Effector memory CD4-positive, alpha-beta T cell (primary cell): ENCODE measurements around the gene PPP2R2B.
"Not testable (repeated sequence)": the region's sequence is repeated elsewhere in the genome, so short reads cannot be mapped to it uniquely, and the experiment has no call there.

Source experiments
- DNase-seq, 3 donors: peaks; one replicate each; pipeline ENCODE4 v3.0.0-alpha.2; 2020
- H3K27ac ChIP-seq: 2 replicates; pipeline ENCODE4 v1.7.0; 2013; ENCODE audit warnings: mild to moderate bottlenecking, low read length, moderate library complexity; ENCODE audit not compliant: insufficient read depth, poor library complexity, severe bottlenecking
- H3K27me3 ChIP-seq: replicated peaks from 2 replicates; pipeline ENCODE4 v1.7.0; 2013; ENCODE audit warnings: mild to moderate bottlenecking, low read length; ENCODE audit not compliant: insufficient read depth, control insufficient read depth, poor library complexity, severe bottlenecking
- H3K36me3 ChIP-seq: 2 replicates; pipeline ENCODE4 v1.7.0; 2013; ENCODE audit warnings: mild to moderate bottlenecking, low read length, moderate library complexity; ENCODE audit not compliant: control insufficient read depth, insufficient read depth
- H3K4me1 ChIP-seq: 2 replicates; pipeline ENCODE4 v1.7.0; 2013; ENCODE audit warnings: low read length, mild to moderate bottlenecking; ENCODE audit not compliant: control insufficient read depth, insufficient read depth, poor library complexity, severe bottlenecking
- H3K4me3 ChIP-seq: 2 replicates; pipeline ENCODE4 v1.7.0; 2013; ENCODE audit warnings: low read length, low read depth, mild to moderate bottlenecking; ENCODE audit not compliant: insufficient read depth, poor library complexity, severe bottlenecking
- H3K9me3 ChIP-seq: 2 replicates; pipeline ENCODE4 v1.7.0; 2013; ENCODE audit warnings: mild to moderate bottlenecking, low read length, moderate library complexity; ENCODE audit not compliant: control insufficient read depth

Gene PPP2R2B

GRCh38 chr5:146731909-146732659 is 146.5 kb downstream of the PPP2R2B start:
- H3K4me3 ChIP-seq, result no peak overlapping the region
- H3K27ac ChIP-seq, result no peak overlapping the region

DNA sequence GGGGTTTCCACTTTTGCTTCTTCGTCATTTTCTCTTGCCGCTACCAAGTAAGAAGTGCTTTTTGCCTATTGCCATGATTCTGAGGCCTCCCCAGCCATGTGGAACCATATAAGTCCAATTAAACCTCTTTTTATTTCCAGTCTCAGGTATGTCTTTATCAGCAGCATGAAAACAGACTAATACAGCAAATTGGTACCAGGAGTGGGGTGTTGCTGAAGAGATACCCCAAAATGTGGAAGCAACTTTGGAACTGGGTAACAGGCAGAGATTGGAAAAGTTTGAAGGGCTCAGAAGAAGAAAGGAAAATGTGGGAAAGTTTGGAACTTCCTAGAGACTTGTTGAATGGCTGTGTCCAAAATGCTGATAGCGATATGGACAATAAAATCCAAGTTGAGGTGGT is 149.8 kb downstream of the PPP2R2B start:
- not testable (repeated sequence) for H3K36me3 ChIP-seq, H3K27me3 ChIP-seq, H3K4me1 ChIP-seq, H3K4me3 ChIP-seq, H3K9me3 ChIP-seq, DNase-seq, H3K27ac ChIP-seq

More at GRCh38 chr5:146731909-146732659, 146.5 kb downstream of the PPP2R2B start:
- Histone ChIP-seq H3K9me3 (no peaks in the 10 kb centered on the region), H3K4me1 (no peaks in the 10 kb centered on the region), H3K27me3 (no peaks in the 10 kb centered on the region), H3K36me3 (no peaks in the 10 kb centered on the region)
- no peak for DNase-seq

- no peaks in the 10 kb centered on the region for H3K27me3 ChIP-seq
These were observed 151.7 kb downstream of the PPP2R2B start for GRCh38 chr5:146726891-146727290.

GRCh38 chr5:146726020-146726419 is 152.5 kb downstream of the PPP2R2B start:
- DNase-seq, result no peak
- Histone ChIP-seq H3K27ac (no peak overlapping the region), H3K9me3 (no peaks in the 10 kb centered on the region), H3K4me3 (no peak overlapping the region), H3K4me1 (no peaks in the 10 kb centered on the region), H3K36me3 (no peaks in the 10 kb centered on the region), H3K27me3 (no peaks in the 10 kb centered on the region)

More at GRCh38 chr5:146726891-146727290, 151.7 kb downstream of the PPP2R2B start:
- no peak for DNase-seq
- Histone ChIP-seq H3K4me3 (no peak overlapping the region), H3K36me3 (no peaks in the 10 kb centered on the region), H3K4me1 (no peaks in the 10 kb centered on the region), H3K9me3 (no peaks in the 10 kb centered on the region), H3K27ac (no peak overlapping the region)

DNA sequence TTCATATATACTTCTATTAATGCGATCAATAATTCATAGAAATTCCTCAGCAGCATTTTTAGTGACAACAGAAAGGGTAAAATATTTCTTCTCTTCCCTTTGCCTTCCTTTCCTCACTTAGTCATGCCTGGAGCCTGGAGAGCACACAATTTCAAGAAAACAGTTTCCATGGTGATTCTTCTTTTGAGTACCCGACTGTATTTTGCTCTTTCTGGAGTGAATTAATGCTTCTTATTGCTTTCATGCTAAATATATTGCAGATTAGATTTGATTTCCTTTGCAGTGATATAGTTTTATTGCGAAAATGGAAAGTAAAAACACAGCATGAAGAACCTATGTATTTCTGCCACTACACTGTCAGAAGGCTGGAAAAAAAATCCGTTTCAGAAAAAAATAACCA is 153.5 kb downstream of the PPP2R2B start:
- no peak for DNase-seq

DNA sequence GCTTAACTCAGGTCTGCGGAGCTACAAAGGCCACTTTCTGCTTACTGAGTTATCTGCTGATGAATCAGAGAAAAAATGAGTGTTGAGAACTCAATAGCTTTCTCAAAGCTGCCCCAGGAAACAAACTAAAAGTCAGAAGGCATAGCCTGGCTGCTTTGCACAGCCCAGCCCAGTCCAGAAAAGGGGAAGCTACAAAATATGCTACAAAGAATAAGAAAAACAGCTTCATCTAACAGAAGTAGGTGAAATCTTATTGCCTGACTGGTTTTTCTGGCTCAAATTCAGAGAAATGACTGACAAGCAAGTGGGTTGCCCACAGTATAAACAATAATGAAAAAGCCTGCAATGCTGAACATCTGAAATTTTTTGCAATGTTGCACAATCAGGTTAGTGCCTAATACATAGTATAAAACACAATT is 156.2 kb downstream of the PPP2R2B start:
- no peak overlapping the region for H3K4me3 ChIP-seq
- H3K36me3 ChIP-seq, result no peaks in the 10 kb centered on the region
- no peaks in the 10 kb centered on the region for H3K9me3 ChIP-seq
- H3K4me1 ChIP-seq, result no peaks in the 10 kb centered on the region
- DNase-seq, result no peak
- no peaks in the 10 kb centered on the region for H3K27me3 ChIP-seq
- H3K27ac ChIP-seq, result no peak overlapping the region

More for the DNA sequence above, 153.5 kb downstream of the PPP2R2B start:
- Histone ChIP-seq H3K27me3 (no peaks in the 10 kb centered on the region), H3K36me3 (no peaks in the 10 kb centered on the region), H3K4me3 (no peak overlapping the region), H3K27ac (no peak overlapping the region), H3K4me1 (no peaks in the 10 kb centered on the region), H3K9me3 (no peaks in the 10 kb centered on the region)

DNA sequence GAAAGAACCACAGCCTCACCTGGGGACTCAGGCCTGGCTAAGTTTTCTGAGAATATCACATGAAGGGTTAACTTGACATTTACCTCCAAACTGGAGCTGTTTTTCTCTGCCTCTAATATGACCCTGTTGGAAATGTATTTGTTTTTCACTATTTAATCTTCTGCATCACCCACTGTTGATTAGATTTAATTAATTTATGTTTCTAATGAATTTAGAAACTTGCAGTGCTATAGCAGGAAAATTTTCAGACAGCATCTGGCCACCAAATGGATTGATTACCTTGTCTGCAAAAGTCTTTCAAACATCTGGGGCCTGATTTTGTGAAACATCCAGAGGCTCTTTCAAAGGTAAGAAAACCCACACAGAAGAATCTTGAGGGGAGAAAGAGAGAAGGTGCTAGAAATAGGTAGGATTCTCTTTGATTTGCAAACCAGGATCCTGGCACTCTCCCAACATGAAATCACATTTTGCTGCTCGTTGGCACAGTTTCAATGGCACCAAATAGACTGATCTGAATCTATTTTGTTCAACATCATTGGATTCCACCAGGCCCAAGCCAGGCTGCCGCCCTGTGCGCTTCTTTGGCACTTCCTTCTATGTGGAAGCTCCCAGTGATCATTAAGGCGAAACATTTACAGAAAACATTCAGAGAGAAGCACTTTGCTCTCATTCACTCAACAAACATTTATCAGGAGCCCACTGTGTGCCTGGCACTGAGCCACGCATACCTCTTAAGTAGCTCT is 157.3 kb downstream of the PPP2R2B start:
- DNase-seq, result no peak
- Histone ChIP-seq H3K36me3 (no peaks in the 10 kb centered on the region), H3K27me3 (no peaks in the 10 kb centered on the region), H3K27ac (no peak overlapping the region), H3K4me3 (no peak overlapping the region), H3K4me1 (no peaks in the 10 kb centered on the region), H3K9me3 (no peaks in the 10 kb centered on the region)

DNA sequence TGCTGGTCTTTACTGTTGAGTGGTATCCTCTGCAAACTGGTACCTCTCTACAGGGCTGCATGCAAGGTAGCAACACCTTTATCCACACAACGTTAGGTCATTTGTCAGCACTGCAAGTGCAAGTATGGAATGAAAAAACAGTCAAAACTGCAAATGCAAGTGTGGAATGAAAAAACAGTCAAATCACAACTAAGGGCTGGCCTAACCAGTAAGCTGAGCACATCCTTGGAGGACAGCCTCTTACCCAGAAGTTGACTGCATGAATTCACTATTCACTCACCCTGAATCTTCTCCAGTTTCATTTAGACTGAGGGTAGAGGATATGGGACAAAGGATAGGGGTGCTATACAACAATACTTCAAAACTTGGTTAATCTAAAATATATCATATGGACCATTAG is 158.4 kb downstream of the PPP2R2B start:
- Histone ChIP-seq H3K4me3 (no peak overlapping the region), H3K4me1 (no peaks in the 10 kb centered on the region), H3K36me3 (no peaks in the 10 kb centered on the region), H3K9me3 (no peaks in the 10 kb centered on the region), H3K27ac (no peak overlapping the region), H3K27me3 (no peaks in the 10 kb centered on the region)
- DNase-seq, result no peak

- Histone ChIP-seq H3K9me3 (no peaks in the 10 kb centered on the region), H3K27ac (no peak overlapping the region), H3K27me3 (no peaks in the 10 kb centered on the region), H3K4me1 (no peaks in the 10 kb centered on the region), H3K4me3 (no peak overlapping the region), H3K36me3 (no peaks in the 10 kb centered on the region)
- DNase-seq, result no peak
These were observed 159.4 kb downstream of the PPP2R2B start for GRCh38 chr5:146719179-146719578.

DNA sequence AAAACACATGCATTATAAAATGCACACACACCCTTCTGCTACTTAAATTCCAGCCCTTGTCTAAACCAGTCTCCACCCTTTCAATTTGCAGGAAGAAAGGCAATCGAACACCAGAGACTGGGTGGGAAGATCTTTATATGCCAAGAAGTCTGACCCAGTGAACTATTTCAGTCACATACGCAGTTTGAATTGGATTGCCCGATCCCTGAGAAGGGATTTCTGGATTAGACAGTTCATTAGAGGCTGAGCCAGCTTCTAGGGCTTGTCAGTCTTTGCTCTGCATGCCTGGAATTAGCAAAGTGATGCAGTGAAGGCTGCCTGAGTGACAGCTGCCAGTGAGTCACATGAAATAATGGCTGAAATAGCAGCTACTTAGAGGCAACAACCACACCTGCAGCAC is 159.9 kb downstream of the PPP2R2B start:
- Histone ChIP-seq H3K4me1 (no peaks in the 10 kb centered on the region), H3K36me3 (no peaks in the 10 kb centered on the region), H3K4me3 (no peak overlapping the region), H3K27ac (no peak overlapping the region), H3K9me3 (no peaks in the 10 kb centered on the region), H3K27me3 (no peaks in the 10 kb centered on the region)
- no peak for DNase-seq
